Hypothalamus (tissue), 51 donors: ENCODE results near the gene RAB15.

ENCODE experiments used
- DNase-seq, 51 donors: peaks; one replicate each; lab custom pipeline; 2025; lab: John Stamatoyannopoulos, UW

RAB15 gene

DNA sequence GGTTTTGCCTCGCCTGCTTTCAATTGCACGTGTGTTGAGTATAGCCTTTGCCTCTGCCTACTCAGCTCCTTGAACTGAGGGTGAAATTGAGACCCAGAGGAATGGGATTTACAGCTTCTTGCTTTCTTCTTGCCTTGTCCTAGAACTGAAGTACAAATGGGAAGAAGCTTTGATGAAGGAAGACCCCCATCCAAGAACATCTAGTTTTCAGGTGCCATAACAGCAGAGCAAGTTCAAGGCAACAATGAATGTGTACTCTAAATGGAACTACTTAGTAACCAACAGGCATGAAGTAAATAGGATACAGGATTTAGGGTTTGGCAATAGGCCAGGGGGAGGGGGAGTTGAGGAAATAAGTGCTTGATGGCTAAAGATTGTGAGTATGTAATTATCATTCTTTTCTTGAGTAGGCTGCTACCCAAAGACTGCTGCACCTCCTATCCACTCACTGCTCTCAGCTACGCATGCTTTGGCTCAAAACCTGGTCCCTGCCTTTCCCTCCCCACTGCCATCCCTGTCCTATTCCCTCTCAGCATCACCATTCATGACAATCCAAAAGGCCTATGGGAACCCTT lies 31.7 kb downstream of the RAB15 start:
- no peak for DNase-seq

DNA sequence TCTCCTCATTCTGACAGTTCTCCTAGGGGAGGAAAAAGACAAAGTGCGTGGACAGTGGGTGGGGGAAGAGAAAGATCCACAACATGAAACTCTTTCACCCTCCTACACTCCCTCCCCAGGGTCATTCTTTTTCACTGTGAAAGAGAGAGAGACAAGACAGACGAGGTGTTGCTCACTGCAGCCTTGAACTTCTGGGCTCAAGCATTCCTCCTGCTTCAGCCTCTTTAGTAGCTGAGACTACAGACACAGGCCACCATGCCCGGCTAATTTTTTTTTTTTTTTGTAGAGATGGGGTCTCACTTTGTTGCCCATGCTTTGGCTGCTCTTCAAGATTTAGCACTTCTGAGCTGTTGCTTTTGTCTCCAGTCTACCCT lies 32.3 kb downstream of the RAB15 start:
- DNase-seq: no peak

DNA sequence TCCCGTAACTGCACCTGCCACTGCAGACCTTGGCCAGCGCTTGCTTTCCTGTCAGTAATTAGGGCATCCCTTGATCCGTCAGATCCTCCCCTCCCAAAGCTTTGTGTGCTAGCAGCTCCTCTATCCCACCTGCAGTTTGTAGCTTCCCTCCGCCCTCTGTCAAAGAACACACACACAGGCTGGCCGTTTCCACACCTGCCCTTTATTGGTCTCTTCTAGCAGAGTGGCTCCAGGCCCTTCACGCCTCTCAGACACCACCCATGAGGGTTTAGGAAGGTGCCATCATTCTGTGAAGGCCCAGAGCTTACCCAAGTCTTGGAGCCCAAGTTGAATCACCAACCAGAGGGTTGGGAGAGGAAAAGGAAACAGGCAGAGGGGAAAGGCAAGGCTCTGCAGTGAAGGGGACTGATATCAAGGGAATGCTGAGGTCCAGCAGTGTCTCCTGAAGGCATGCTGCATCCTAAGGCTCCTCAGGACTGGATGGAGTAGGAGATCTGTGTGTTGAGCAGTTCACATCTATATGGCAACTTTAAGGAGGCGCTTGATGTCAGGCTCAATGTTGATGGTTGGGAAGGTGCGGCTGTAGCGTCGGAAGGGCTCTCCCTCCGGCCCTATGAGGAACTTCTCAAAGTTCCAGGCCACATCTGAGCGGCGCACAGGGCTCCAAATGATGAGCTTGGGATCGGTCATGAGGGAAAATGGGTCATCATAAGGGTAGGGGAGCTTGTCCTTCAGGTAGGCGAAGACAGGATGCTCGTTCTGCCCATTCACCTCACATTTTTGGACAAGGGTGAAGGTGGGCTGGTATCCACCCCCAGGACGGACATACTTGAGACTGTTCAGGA lies 32.9 kb downstream of the RAB15 start:
- no peak for DNase-seq

DNA sequence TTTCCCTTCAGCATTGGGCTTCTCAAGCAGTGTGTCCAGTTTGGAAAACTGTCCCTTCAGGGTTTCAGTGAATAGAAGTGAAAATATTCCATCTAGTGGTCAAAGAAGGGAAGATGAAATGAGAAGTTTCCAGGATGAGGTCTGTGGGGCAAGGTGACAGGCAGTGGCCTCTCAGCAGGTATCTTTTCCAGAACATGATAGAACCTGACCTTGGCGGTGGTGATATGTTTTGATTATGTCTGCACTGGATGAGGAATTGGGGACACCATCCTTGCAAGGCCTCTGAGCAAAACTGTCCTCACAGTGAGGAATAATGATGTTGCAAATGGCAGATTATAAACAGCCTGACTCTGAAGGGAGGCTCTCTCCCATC lies 34.3 kb downstream of the RAB15 start:
- no peak for DNase-seq

DNA sequence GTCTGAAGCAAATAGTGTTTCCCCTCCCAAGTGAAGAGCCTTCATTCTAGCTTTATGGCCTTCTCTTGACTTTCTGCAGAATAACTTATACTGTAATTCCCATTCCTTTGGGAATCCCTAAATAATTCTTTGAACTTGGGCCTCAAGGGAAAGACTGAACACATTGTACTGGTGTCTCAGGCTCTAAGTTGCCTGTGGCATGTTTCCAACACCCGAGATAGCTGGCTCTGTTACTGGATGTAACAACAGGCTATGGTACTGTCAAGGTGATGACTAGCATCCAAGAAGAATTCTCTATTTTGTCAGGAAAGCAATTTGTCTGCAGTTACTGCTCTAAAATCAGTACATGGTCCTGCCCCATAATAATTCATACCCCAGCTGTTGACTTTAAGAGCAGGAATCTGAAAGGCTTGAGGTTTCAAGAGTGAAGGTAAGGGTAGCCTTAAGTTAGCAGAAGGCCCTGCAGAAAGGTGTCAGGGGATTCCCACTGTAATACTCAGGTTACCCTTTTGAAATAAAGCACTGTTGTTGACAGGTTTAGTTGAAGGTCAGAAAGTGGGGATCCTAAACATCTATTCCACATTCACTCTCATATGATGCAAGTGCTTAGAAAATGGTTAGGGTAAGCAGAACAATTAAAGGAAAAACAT lies 34.8 kb downstream of the RAB15 start:
- no peak for DNase-seq

DNA sequence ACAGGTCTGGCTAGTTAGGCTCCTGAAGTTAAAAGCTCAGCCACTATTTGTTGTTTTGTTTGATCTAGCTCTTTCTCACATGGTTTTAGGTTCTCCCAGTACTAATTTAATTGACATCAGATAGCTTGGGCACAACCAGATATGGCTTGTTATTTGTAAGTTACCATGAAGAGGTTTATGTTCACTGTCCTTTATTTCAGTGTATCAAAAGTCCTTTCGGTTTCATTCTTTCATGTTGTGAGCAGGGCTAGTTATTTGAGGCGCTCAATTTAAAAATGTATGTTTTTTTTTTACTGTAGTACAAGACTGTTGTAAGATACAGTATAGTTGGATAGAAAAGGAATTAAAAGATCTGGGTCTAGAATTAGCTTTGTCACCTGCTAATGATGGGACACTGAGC lies 36.6 kb downstream of the RAB15 start:
- DNase-seq: no peak

DNA sequence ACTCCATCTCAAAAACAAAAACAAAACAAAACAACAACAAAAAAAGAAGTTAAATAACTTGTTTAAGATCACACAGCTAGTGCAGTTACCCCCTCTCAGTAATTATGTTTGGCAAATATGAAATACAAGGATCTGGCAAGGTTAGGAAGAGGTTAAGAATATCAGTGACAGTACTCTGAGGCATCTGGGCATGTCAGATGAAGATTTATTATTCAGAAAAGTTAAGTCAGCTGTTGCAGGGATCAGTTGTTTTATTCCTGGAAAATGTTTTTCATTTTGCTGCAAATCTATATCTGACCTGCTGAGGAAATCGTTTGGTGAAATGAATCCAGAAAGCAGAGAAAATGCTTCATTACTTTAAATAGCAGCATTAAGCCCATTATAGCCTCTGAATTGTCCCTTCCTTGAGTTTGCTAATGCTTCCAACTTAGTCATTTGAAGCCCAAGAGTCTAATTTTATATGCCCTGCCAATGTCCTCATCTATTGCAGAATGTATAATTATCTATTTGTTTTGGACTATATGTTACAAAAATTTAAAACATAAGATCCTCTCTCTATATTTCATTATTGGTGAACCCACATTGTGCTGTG lies 37.7 kb downstream of the RAB15 start:
- no peak for DNase-seq

DNA sequence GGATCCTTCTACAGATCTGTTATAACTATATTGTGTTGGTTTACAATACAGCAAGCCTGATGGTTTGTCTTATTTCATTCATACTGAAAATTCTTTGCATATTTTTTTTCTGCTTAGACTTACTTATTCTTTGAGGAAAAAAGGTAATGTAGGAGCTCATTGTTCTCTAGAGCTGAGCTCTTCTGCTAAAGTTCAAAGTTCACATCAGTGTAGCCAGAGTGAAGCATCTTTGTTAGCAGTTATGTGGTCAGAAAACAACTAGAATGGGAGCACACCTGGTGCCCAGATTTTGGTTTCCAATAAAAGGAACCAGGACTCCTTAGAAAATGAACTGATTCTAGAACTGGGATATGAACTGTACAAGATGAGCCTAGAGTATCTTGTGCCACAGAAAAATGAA lies 39.9 kb downstream of the RAB15 start:
- no peak for DNase-seq

DNA sequence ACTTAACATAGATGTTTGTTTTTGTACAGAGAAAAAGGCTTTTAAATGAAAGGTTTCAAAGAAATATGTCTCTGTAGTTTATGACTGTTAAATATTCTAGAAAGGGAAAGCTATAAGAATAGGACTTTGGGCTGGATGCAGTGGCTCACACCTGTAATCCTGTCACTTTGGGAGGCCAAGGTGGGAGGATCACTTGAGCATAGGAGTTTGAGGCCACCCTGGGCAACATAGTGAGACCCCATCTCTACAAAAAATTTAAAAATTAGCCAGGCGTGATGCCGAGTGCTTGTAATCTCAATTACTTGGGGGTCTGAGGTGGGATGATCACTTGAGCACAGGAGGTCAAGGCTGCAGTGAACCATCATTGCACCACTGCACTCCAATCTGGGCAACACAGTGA lies 41.0 kb downstream of the RAB15 start:
- DNase-seq: no peak

DNA sequence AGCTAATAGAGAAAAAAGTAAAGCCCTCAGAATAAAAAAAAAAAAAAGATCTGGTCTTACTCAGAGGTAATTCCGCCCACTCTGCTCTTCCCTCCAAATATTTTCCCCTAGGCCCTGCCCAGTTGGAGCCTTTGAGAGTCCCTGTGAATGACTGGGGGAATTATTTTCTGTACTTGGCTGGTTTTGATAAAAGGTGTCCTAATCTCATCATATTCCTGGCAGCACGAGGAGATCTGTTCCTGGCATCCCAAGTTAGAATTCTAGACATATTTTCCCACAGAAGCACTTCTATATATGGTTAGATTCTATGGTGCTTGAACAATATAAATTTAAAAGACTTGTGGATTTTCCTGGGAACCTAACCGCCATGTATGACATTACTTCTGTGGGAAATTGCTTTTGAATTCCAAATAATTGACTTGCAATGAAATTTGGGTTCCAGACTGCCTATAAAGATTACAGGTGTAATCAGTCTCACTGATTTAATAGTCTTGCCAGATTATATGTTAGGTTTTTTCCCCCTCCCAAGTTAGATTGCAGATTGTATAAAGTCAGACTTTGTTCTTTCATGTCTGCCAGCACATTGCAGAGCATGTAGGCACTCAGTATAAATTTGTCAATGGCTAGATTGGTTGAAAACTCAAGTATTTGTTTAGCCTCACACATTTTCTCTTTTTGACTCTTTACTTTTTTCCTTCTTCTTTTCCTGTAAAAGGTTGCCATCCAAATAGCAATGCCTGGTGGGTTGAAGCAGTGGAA lies 41.9 kb downstream of the RAB15 start:
- no peak for DNase-seq

DNA sequence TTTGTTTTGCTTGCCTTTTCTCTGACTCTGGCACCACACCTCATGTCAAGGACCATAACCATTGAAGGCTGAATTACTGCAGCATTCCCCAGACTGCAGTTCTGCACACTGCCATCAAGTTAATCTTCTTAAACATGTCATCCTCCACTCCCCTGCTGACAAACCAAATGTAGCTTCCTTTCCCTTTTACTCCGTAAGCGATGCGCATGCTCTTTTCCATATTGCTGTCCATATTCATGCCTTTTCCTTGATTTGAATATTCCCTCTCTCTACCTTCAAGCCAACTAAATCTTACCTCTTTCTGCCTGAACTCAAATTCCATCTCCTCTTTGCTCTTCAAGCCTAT lies 43.1 kb downstream of the RAB15 start:
- no peak for DNase-seq

DNA sequence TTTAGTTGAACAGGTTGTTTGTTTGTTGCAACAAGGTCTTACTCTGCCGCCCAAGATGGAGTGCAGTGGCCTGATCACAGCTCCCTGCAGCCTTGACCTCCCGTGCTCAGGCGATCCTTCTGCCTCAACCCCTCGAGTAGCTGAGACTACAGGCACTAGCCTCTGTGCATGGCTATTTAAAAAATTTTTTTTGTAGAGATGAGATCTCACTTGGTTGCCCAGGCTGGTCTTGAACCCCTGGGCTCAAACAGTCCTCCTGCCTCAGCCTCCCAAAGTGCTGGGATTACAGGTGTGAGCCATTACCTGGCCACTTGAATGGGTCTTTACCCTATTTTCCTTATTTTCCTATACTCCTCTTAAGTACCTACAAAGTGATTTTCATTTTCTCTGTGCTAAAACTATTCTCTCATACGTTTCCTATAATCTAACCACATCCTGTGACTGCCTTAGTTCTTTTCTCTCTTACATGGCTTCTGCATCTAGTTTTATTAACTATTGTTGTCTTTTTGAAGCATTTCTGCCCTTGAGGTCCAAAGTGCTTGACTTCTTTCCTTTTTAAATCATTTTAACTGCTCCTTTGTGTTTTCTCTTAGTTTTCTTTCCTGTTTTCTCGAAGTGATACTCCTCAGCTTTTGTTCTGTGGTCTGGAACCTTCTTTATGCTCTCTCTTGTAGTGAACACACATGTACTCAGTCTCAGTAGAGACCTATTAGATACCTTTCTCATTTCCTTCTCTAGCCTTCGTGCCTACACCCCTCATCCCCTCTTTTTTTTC lies 43.7 kb downstream of the RAB15 start:
- DNase-seq: no peak

DNA sequence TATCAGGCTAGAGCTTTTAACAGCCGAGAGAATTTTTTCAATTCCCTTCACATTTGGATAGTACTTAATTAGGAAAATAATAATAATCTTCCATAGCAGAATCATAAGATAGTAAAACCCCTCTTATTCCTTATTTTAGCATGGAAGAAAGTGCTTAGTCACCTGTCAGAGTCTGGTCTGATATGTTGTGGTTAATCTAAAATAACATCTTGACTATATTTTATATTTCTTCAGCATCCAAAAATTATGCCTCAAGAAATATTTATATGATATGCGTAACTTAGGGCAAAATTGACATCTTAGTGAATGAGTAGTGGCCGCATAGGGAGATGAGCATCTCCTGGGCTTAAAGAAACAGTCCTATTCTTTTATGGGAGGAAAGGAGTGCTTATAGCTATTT lies 45.1 kb downstream of the RAB15 start:
- no peak for DNase-seq

DNA sequence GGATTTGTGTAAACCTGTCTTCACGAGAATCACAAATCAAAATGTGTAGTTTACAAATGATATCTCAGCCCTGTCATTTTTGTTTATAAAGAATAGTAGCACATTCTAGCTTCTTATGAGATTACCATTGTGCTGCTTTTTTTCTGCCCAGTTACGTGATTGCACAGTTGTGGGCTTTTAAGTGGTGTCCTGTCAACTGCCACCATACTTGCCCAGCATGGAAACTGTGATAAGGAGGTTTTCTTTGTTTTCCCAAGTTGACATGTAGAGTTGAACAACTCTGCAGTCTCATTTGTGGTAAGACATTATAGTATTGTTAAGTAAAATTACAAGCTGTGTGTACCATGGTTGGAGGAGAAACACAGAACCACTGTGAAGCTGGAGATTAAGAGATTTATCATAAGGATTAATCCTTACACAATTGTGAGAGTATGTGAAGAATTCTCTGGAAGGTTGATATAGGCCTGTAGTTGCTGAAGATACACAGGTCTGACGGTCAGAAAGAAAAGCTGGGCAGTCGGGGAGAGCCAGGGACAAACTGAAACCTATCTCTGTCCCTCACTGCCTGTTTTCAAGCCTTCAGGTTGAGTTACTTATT lies 45.6 kb downstream of the RAB15 start:
- DNase-seq: no peak

DNA sequence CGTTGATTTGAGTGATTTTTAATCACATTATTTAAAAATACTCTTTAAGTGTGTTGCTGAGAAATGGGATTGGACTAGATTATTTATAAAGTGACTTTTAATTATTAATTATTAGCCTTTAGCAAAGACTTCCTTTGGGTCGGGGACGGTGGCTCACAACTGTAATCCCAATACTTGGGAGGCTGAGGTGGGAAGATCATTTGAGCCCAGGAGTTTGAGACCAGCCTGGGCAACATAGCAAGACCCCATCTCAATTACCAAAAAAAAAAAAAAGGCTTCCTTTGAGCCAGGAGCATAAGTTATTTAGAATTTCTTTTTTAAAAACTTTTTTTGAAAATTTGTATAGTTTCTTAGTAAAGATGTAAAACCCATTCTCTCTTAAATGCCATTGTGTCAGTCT lies 49.1 kb downstream of the RAB15 start:
- DNase-seq: no peak

DNA sequence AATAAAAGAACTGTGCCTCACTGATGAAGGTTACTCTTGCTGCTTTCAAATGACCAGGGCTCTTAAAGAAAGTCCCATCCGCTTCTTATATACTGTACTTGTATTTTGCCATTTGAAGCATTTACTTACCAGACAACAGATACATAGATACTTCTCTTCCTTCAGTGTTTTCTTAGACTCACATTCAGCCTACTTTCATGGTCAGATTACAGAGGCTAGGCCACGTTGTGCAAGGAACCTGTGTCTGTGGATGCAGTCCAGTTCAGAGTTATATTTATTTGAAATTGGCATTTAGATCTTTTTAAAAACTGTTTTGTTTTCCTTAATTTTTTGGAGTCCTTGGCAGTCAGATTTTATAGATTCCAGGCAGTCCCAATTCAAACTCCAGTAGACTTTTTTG lies 51.7 kb downstream of the RAB15 start:
- no peak for DNase-seq

DNA sequence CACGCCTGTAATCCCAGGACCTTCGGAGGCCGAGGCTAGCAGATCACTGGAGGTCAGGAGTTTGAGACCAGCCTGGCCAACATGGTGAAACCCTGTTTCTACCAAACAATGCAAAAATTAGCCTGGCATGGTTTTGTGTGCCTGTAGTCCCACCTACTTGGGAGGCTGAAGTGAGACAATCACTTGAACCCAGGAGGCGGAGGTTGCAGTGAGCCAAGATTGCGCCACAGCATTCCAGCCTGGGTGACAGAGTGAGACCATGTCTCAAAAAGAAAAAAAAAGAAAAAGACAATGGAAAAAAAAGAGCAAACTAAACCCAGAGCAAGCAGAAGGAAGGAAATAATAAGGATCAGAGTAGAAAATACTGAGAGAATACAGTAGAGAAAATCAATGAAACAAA lies 52.5 kb downstream of the RAB15 start:
- DNase-seq: no peak

DNA sequence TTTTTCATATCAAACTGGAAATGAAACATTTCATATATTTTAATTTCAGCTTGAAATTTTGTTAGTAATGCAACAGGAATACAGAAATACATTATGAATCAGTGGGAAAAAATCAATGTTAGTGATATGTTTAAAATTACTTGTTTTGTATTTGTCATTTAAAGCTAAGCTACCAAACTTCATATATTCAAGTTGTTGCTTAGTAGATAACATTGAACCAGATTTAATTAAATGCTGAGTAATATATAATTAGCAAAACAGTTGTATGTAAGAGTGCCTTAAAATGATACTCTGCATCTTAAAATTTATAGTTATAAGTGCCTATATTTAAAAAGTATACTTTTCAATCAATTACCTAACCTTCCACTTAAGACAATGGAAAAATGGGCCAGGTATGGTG lies 52.9 kb downstream of the RAB15 start:
- DNase-seq: no peak

DNA sequence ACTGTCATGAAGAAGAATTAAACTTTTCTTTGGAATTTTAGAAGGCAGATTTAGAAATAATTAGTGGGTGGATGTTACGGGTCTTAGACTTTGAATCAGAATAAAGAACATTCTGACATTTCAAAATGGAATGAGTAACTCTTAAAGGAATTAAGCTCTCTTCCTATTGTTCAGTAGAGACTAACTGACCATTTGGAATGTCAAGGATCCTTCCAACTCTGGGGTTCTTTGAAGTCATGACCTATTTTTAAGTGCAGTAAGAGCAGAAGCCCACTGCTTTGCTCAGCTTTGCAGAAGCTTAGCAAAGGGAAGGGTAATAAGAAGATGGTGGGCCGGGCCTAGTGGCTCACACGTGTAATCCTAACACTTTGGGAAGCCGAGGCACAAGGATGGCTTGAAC lies 53.9 kb downstream of the RAB15 start:
- DNase-seq: no peak

DNA sequence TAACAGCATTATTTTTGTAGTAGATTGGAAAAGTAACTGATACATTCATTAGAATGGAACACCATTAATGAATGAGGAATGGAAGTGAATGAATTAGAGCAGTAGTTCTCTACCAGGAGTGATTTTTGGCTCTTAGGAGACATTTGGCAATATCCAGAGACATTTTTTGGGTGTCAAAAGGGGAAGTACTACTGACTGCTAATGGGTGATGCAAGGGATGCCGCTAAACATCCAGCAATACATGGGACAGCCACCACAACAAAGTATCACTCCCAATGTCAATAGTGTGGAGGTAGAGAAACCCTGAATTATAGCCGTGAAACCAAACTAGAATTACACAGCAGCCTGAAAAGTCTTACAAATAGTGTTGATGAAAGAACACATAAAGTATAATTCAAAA lies 56.3 kb downstream of the RAB15 start:
- no peak for DNase-seq
